ENCODE results near the gene ECI1.

Gene ECI1

DNA sequence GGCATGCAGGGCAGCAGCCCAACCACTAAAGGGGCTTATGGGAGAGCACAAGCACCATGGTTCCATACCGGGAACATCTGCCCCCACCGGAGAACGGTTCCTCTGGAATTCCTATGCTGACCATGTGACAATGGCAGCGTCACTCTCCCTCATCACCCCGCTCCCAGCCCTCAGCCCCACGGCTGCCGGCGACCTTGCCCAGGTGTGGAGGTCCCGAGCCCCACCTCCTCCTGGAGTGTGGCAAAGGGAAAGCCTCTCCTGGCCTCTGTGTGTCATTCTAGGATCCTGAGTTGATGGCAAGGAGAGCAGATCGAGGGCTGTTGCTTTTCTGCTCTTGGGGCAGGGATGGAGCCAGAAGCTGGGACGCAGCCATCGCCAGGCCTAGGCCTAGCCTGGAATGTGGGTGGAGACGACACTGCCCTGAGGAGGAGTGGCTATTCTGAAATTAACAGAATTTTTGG lies 34.4 kb upstream of the ECI1 start:
- no peak overlapping the region for H3K4me3 ChIP-seq (ENCODE audit: low read length)
- no peak overlapping the region for H3K4me2 ChIP-seq (ENCODE audit: low read length)
- H4K20me1 ChIP-seq (ENCODE audit: insufficient read depth, low read length): no peaks in the 10 kb centered on the region
- no peak overlapping the region for H2AFZ ChIP-seq (ENCODE audit: low read depth, low read length)
- H3K27me3 ChIP-seq (ENCODE audit: low read depth, low read length): no peaks in the 10 kb centered on the region
- TF ChIP-seq CTCF (IDR thresholded peaks at IDR 0.05; ENCODE audit: low read depth, low read length) (no peak), EZH2phosphoT487 (IDR thresholded peaks at IDR 0.05; ENCODE audit: low read depth) (no peak)
- peaks cover 5% of the 10 kb centered on the region; the same call in 1 of the 2 replicates for H3K4me1 ChIP-seq (ENCODE audit: low read length)
- no peaks in the 10 kb centered on the region for H3K36me3 ChIP-seq (replicated peaks; ENCODE audit: low read depth, low read length)
- H3K27ac ChIP-seq (ENCODE audit: low read length): no peak overlapping the region
- H3K9me3 ChIP-seq (ENCODE audit: insufficient read depth, low read length): no peaks in the 10 kb centered on the region
- no peak overlapping the region for H3K9ac ChIP-seq (ENCODE audit: low read length)
- H3K79me2 ChIP-seq (ENCODE audit: low read length): no peaks in the 10 kb centered on the region

GRCh38 chr16:2284797-2285576 lies 33.6 kb upstream of the ECI1 start:
- H3K27ac ChIP-seq (ENCODE audit: low read length): no peak overlapping the region
- no peaks in the 10 kb centered on the region for H3K36me3 ChIP-seq (replicated peaks; ENCODE audit: low read depth, low read length)
- TF ChIP-seq EZH2phosphoT487 (IDR thresholded peaks at IDR 0.05; ENCODE audit: low read depth): no peak
- TF ChIP-seq CTCF (IDR thresholded peaks at IDR 0.05; ENCODE audit: low read depth, low read length): no peak
- H3K4me1 ChIP-seq (ENCODE audit: low read length): peaks cover 5% of the 10 kb centered on the region; the same call in 1 of the 2 replicates
- no peaks in the 10 kb centered on the region for H3K79me2 ChIP-seq (ENCODE audit: low read length)
- H3K9me3 ChIP-seq (ENCODE audit: insufficient read depth, low read length): no peaks in the 10 kb centered on the region
- no peak overlapping the region for H3K4me3 ChIP-seq (ENCODE audit: low read length)
- no peak overlapping the region for H3K4me2 ChIP-seq (ENCODE audit: low read length)
- H4K20me1 ChIP-seq (ENCODE audit: insufficient read depth, low read length): no peaks in the 10 kb centered on the region
- H2AFZ ChIP-seq (ENCODE audit: low read depth, low read length): no peak overlapping the region
- no peaks in the 10 kb centered on the region for H3K27me3 ChIP-seq (ENCODE audit: low read depth, low read length)
- H3K9ac ChIP-seq (ENCODE audit: low read length): no peak overlapping the region

DNA sequence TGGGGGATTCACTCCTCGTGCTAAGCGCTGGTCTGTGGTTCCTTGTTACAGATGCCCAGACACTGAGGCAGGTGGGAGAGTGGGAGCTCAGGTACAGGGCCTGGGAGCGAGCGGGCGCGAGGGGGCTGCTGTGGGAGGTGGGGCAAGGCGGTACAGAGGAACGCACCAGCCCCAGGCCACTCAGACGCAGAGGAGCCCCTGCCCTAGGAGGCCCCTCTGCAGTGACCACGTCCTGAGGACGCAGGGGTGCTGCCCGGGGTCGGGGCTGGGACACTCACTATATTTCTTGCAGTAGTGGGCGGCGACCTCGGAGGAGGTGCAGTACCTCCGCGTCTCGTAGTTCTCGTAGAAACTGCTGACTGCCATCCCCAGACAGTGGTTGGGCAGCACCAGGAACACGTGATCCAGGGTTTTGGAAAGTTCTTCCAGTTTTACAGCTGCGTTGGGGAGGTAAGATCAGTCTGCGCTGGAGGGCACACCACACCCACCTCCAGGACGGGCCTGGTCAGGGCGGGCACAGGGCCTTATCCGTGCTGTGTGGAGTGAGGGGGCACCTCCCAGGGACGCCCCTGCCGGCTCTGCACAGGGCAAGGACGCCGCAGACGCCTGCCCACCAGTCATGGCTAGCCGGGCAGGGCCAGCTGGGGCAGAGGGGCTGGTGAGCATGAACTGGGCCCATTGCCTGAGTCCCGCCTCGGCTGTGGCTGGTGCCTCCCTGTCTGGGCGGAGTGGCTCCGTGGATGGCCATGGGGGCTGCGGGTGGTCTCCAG lies 32.8 kb upstream of the ECI1 start:
- Histone ChIP-seq H3K9me3 (ENCODE audit: insufficient read depth, low read length) (no peaks in the 10 kb centered on the region), H3K4me3 (ENCODE audit: low read length) (no peak overlapping the region), H4K20me1 (ENCODE audit: insufficient read depth, low read length) (no peaks in the 10 kb centered on the region), H3K9ac (ENCODE audit: low read length) (no peak overlapping the region), H3K4me1 (ENCODE audit: low read length) (peaks cover 5% of the 10 kb centered on the region; the same call in 1 of the 2 replicates), H3K27me3 (ENCODE audit: low read depth, low read length) (no peaks in the 10 kb centered on the region), H3K36me3 (replicated peaks; ENCODE audit: low read depth, low read length) (no peaks in the 10 kb centered on the region), H3K27ac (ENCODE audit: low read length) (no peak overlapping the region), H3K4me2 (ENCODE audit: low read length) (no peak overlapping the region), H3K79me2 (ENCODE audit: low read length) (no peaks in the 10 kb centered on the region), H2AFZ (ENCODE audit: low read depth, low read length) (no peak overlapping the region)
- TF ChIP-seq EZH2phosphoT487 (IDR thresholded peaks at IDR 0.05; ENCODE audit: low read depth) (no peak), CTCF (IDR thresholded peaks at IDR 0.05; ENCODE audit: low read depth, low read length) (no peak)

Measured in OCI-LY3 (cell line).